HEK293 (cell line): ENCODE measurements around the gene TMEM184B.

ENCODE experiments used
- CTCF ChIA-PET: fragments of 350-600 bp; formaldehyde crosslinking; extraction: SDS; loops from one replicate; lab custom pipeline; 2021; ENCODE audit warnings: antibody characterized with exemption; lab: Yijun Ruan, JAX
- POLR2A ChIA-PET: fragments of 300-600 bp; formaldehyde crosslinking; extraction: SDS; loops from one replicate; lab custom pipeline; 2020; ENCODE audit warnings: antibody characterized with exemption, inconsistent platforms; lab: Yijun Ruan, JAX
- H3K27ac ChIP-seq: fragments of 200-500 bp; sonication (Bioruptor generic); 2 replicates; pipeline ENCODE4 v1.5.1; 2014; ENCODE audit warnings: low read depth, low read length, control low read depth, inconsistent platforms; ENCODE audit errors: extremely low read depth
- H3K36me3 ChIP-seq, 2 experiments: fragments of 200-500 bp in 1 of 2; sonication (Bioruptor generic) in 1 of 2; 1 replicate in 1 of 2; 2 replicates in 1 of 2; pipeline ENCODE4 v1.5.1; 2014 to 2017; ENCODE audit warnings: inconsistent platforms in 2 of 2, low read length in 2 of 2; ENCODE audit not compliant: control insufficient read depth in 2 of 2, insufficient read depth in 1 of 2
- H3K4me1 ChIP-seq: fragments of 200-500 bp; sonication (Bioruptor generic); 2 replicates; pipeline ENCODE4 v1.5.1; 2014; ENCODE audit warnings: mild to moderate bottlenecking, low read length, inconsistent platforms; ENCODE audit not compliant: control insufficient read depth, insufficient read depth
- H3K4me3 ChIP-seq: 2 replicates; pipeline ENCODE4 v1.5.1; 2011; ENCODE audit warnings: low read depth, mild to moderate bottlenecking, control low read depth, low read length, moderate library complexity
- H3K9me3 ChIP-seq: fragments of 200-500 bp; sonication (Bioruptor generic); 2 replicates; pipeline ENCODE4 v1.5.1; 2014; ENCODE audit warnings: low read depth, low read length, inconsistent platforms; ENCODE audit not compliant: control insufficient read depth, insufficient read depth
- BCL6B ChIP-seq: fragments of 450-650 bp; formaldehyde crosslinking; IDR thresholded peaks from 2 replicates; pipeline ENCODE4 v1.5.1; 2017; ENCODE audit warnings: missing biosample characterization, missing genetic modification characterization
- GLIS1 ChIP-seq: fragments of 450-650 bp; formaldehyde crosslinking; IDR thresholded peaks from 2 replicates; pipeline ENCODE4 v1.5.1; 2016; ENCODE audit warnings: missing biosample characterization, missing genetic modification characterization
- MYNN ChIP-seq: fragments of 450-650 bp; formaldehyde crosslinking; IDR thresholded peaks from 2 replicates; pipeline ENCODE4 v1.5.1; 2016; ENCODE audit warnings: missing biosample characterization, missing genetic modification characterization, borderline replicate concordance
- PBX3 ChIP-seq: sonication (generic); formaldehyde crosslinking; IDR thresholded peaks from 2 replicates; pipeline ENCODE4 v1.8.1; 2022; ENCODE audit warnings: mild to moderate bottlenecking, moderate library complexity, missing genetic modification reagents
- PRDM10 ChIP-seq: fragments of 450-650 bp; formaldehyde crosslinking; IDR thresholded peaks from 2 replicates; pipeline ENCODE4 v1.5.1; 2016; ENCODE audit warnings: missing biosample characterization, missing genetic modification characterization
- PRDM4 ChIP-seq: fragments of 450-650 bp; formaldehyde crosslinking; IDR thresholded peaks from 2 replicates; pipeline ENCODE4 v1.5.1; 2017; ENCODE audit warnings: missing biosample characterization, missing genetic modification characterization
- REPIN1 ChIP-seq: fragments of 450-650 bp; formaldehyde crosslinking; IDR thresholded peaks from 2 replicates; pipeline ENCODE4 v1.5.1; 2017; ENCODE audit warnings: missing biosample characterization, missing genetic modification characterization, low read depth
- ZFP3 ChIP-seq: fragments of 450-650 bp; formaldehyde crosslinking; IDR thresholded peaks from 2 replicates; pipeline ENCODE4 v1.5.1; 2016; ENCODE audit warnings: low read depth, missing biosample characterization, missing genetic modification characterization
- ZNF133 ChIP-seq: fragments of 450-650 bp; formaldehyde crosslinking; IDR thresholded peaks from 2 replicates; pipeline ENCODE4 v1.5.1; 2016; ENCODE audit warnings: missing biosample characterization, missing genetic modification characterization
- ZNF174 ChIP-seq: fragments of 450-650 bp; formaldehyde crosslinking; IDR thresholded peaks from 2 replicates; pipeline ENCODE4 v1.5.0; 2017; ENCODE audit warnings: missing biosample characterization, mild to moderate bottlenecking, missing genetic modification characterization
- ZNF202 ChIP-seq: fragments of 450-650 bp; formaldehyde crosslinking; IDR thresholded peaks from 2 replicates; pipeline ENCODE4 v1.5.1; 2016; ENCODE audit warnings: missing biosample characterization, missing genetic modification characterization, borderline replicate concordance
- ZNF214 ChIP-seq: fragments of 450-650 bp; formaldehyde crosslinking; IDR thresholded peaks from 2 replicates; pipeline ENCODE4 v1.5.1; 2017; ENCODE audit warnings: missing biosample characterization, mild to moderate bottlenecking, missing genetic modification characterization, borderline replicate concordance
- ZNF223 ChIP-seq: fragments of 450-650 bp; formaldehyde crosslinking; IDR thresholded peaks from 2 replicates; pipeline ENCODE4 v1.5.1; 2016; ENCODE audit warnings: missing biosample characterization, missing genetic modification characterization
- ZNF24 ChIP-seq: fragments of 450-650 bp; formaldehyde crosslinking; IDR thresholded peaks from 2 replicates; pipeline ENCODE4 v1.5.1; 2016; ENCODE audit warnings: missing biosample characterization, missing genetic modification characterization
- ZNF549 ChIP-seq: fragments of 450-650 bp; IDR thresholded peaks from 2 replicates; pipeline ENCODE4 v1.5.1; 2018; ENCODE audit warnings: missing biosample characterization, missing genetic modification characterization, mild to moderate bottlenecking, inconsistent platforms, moderate library complexity
- ZNF555 ChIP-seq: fragments of 450-650 bp; formaldehyde crosslinking; conservative IDR thresholded peaks from 2 replicates; pipeline ENCODE4 v1.5.1; 2017; ENCODE audit warnings: missing biosample characterization, mild to moderate bottlenecking, missing genetic modification characterization, inconsistent platforms
- ZNF571 ChIP-seq: fragments of 450-650 bp; formaldehyde crosslinking; IDR thresholded peaks from 2 replicates; pipeline ENCODE4 v1.5.0; 2017; ENCODE audit warnings: missing biosample characterization, missing genetic modification characterization
- ZNF585B ChIP-seq: fragments of 450-650 bp; formaldehyde crosslinking; IDR thresholded peaks from 2 replicates; pipeline ENCODE4 v1.5.1; 2016; ENCODE audit warnings: missing biosample characterization, missing genetic modification characterization
- ZNF747 ChIP-seq: fragments of 450-650 bp; formaldehyde crosslinking; IDR thresholded peaks from 2 replicates; pipeline ENCODE4 v1.5.1; 2016; ENCODE audit warnings: missing biosample characterization, missing genetic modification characterization
- ZSCAN16 ChIP-seq: fragments of 450-650 bp; formaldehyde crosslinking; IDR thresholded peaks from 2 replicates; pipeline ENCODE4 v1.5.1; 2016; ENCODE audit warnings: missing biosample characterization, missing genetic modification characterization
- TF ChIP-seq, protein P1 (sequence below): fragments of 450-650 bp; formaldehyde crosslinking; IDR thresholded peaks from 2 replicates; pipeline ENCODE4 v1.5.1; 2016; ENCODE audit warnings: missing biosample characterization, missing genetic modification characterization
- TF ChIP-seq, protein P2 (sequence below): fragments of 450-650 bp; formaldehyde crosslinking; IDR thresholded peaks from 2 replicates; pipeline ENCODE4 v1.5.1; 2016; ENCODE audit warnings: missing biosample characterization, missing genetic modification characterization

The TMEM184B gene

GRCh38 chr22:38232196-38232595, 40.6 kb downstream of the TMEM184B start:
- ChIA-PET CTCF (interaction anchor here (0.7 to 0.9 kb wide), 2 partner anchors 74 to 118 kb away, joined by 3 read pairs; no protein-coding TSS in a partner anchor), POLR2A (no interaction called here)
- TF ChIP-seq PRDM10 (tag by site-specific recombination): no peak
- no peak for TF ChIP-seq PRDM4 (tag by site-specific recombination)
- TF ChIP-seq BCL6B (tag by site-specific recombination): no peak
- TF ChIP-seq ZNF174 (tag by site-specific recombination): no peak
- TF ChIP-seq ZNF549 (tag by site-specific recombination): no peak
- TF ChIP-seq ZNF585B (tag by site-specific recombination): no peak
- no peak for TF ChIP-seq ZNF133 (tag by site-specific recombination)
- TF ChIP-seq GLIS1 (tag by site-specific recombination): no peak
- TF ChIP-seq ZNF223 (tag by site-specific recombination): no peak
- no peak for TF ChIP-seq PBX3 (CRISPR knock-in tag)
- no peak for TF ChIP-seq ZNF747 (tag by site-specific recombination)
- no peak for TF ChIP-seq ZFP3 (tag by site-specific recombination)
- peaks cover 0 to 97% of the 10 kb centered on the region in 2 experiments; a peak in 2 of 3 replicates for H3K36me3 ChIP-seq
- no peak overlapping the region for H3K4me3 ChIP-seq
- no peaks in the 10 kb centered on the region for H3K9me3 ChIP-seq
- no peaks in the 10 kb centered on the region for H3K4me1 ChIP-seq
- no peak overlapping the region for H3K27ac ChIP-seq

GRCh38 chr22:38230916-38231315, 41.9 kb downstream of the TMEM184B start:
- Histone ChIP-seq H3K36me3 (peaks cover 4 to 96% of the 10 kb centered on the region in 2 experiments; a peak in 2 of 3 replicates), H3K4me1 (no peaks in the 10 kb centered on the region), H3K9me3 (no peaks in the 10 kb centered on the region), H3K4me3 (no peak overlapping the region), H3K27ac (no peak overlapping the region)
- TF ChIP-seq ZNF214 (no peak), ZNF571 (no peak), ZSCAN16 (tag by site-specific recombination) (no peak), ZNF202 (tag by site-specific recombination) (no peak), REPIN1 (tag by site-specific recombination) (no peak), ZNF555 (no peak), ZNF24 (tag by site-specific recombination) (no peak), MYNN (tag by site-specific recombination) (no peak)
- TF ChIP-seq, protein P1, sequence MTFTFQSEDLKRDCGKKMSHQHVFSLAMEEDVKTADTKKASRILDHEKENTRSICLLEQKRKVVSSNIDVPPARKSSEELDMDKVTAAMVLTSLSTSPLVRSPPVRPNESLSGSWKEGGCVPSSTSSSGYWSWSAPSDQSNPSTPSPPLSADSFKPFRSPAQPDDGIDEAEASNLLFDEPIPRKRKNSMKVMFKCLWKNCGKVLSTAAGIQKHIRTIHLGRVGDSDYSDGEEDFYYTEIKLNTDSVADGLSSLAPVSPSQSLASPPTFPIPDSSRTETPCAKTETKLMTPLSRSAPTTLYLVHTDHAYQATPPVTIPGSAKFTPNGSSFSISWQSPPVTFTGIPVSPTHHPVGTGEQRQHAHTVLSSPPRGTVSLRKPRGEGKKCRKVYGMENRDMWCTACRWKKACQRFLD (tag by site-specific recombination): no peak
- TF ChIP-seq, protein P2, sequence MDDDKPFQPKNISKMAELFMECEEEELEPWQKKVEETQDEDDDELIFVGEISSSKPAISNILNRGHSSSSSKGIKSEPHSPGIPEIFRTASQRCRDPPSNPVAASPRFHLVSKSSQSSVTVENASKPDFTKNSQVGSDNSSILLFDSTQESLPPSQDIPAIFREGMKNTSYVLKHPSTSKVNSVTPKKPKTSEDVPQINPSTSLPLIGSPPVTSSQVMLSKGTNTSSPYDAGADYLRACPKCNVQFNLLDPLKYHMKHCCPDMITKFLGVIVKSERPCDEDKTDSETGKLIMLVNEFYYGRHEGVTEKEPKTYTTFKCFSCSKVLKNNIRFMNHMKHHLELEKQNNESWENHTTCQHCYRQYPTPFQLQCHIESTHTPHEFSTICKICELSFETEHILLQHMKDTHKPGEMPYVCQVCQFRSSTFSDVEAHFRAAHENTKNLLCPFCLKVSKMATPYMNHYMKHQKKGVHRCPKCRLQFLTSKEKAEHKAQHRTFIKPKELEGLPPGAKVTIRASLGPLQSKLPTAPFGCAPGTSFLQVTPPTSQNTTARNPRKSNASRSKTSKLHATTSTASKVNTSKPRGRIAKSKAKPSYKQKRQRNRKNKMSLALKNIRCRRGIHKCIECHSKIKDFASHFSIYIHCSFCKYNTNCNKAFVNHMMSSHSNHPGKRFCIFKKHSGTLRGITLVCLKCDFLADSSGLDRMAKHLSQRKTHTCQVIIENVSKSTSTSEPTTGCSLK: no peak
- ChIA-PET CTCF (interaction anchor here (0.6 to 3.9 kb wide), 7 partner anchors 12 to 179 kb away, joined by 3 to 35 read pairs (median 4); no protein-coding TSS in a partner anchor), POLR2A (no interaction called here)
